Activated CD4-positive, alpha-beta T cell treated with anti-CD3 and anti-CD28 coated beads for 48 hours (primary cell): ENCODE data around the gene PARPBP.
"Not testable (repeated sequence)": the region's sequence is repeated elsewhere in the genome, so short reads cannot be mapped to it uniquely, and the experiment has no call there.

Source experiments
- DNase-seq: peaks from one replicate; pipeline ENCODE4 v3.0.0-alpha.2; 2020

PARPBP gene

DNA sequence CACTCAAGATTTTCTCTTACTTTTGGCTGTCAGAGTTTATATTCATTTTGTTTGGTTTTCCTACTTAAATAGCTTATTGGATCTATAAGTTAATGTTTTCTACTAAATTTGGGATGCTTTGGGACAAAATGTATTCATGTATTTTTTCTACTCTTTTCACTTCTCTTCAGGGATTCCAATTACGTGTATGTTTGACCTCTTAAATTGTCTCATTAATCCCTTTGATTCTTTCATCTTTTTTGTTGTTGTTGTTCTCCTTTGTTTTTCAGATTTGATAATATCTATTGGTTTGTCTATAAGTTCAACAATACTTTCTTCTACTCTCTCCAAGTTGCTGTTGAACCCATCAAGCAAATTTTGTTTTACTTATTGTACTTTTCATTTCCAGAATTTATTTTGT lies 43.4 kb downstream of the PARPBP start:
- DNase-seq: no peak

DNA sequence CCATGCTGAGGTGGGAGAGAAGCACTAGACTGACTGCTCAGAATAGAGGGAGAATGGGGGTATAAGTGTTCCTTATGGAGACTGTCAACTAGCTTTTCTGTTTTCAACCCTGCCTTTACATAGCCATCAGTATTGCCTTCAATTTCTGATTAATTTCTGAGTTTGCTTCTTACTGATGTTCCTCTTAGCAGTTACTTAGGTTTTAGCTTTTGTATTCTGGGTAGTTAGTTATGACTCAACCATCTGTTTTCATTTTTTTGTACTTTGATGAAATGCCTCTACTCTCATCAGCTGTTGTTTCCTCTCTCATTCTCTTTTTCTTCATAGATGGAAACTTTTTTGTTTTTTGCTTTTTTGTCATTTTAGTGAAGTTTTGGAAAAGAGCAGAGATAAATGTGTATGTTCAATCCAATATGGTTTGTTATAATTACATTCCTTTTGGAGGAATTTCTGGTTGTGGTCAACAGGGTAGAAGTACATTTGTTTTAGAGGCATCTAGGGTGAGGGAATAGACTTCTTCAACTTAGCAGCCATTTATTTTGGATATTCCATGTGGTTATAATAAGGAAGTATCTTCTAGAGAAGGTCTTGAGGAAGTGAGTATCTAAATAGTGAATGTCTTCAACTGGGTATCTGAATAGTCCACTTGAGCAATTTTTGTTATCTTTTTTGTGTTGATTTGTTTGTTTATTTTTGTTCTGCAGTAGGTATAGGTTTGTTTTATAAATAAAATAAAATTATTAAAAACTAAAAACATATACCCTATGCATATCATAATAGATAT lies 48.0 kb downstream of the PARPBP start:
- no peak for DNase-seq

DNA sequence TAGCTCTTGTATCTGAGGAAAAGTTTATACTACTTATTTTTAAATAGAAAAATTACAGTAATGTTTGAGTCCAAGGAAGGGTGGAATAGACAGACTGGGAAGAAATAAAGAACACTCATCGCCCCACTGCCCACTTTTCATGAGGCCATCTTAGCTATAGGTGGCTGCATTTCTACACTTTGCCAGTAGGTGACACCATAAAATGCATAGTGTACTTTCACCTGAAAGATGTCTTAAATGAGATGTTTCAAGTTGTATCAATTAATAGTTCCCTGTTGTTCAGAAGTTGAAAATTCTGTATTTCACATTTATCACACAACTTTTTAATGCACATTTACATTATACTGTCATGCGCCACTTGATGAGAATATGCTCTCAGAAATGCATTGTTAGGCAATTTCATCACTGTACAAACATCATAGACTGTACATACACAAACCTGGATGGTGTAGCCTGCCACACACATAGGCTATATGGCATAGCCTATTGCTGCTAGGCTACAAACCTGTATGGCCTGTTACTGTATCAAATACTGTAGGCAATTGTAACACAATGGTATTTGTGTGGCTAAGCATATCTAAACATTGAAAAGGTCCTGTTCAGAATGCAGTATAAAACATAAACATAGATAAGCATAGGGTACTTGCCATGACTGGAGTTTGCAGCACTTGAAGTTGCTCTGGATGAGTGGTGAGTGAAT lies 50.1 kb downstream of the PARPBP start:
- DNase-seq: peak; percentile 5

DNA sequence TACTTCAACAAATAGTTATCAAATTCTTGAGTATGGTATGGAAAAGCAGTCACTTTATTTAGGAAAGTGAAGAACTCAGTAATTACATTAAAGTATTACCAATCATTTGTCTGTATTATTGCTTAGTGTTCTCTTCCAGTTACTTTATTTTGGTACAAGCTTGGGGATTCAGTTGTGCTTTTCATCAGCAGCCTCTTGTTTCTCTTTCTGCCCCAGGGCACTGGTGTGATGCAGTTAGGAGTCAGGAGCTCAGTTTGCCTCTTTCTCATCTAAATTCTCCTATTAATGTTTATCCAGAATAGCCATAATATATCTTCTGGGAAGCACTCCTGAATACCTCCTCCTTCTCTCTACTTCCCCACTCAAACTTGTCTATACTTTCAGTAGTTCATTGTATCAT lies 52.0 kb downstream of the PARPBP start:
- DNase-seq: no peak

DNA sequence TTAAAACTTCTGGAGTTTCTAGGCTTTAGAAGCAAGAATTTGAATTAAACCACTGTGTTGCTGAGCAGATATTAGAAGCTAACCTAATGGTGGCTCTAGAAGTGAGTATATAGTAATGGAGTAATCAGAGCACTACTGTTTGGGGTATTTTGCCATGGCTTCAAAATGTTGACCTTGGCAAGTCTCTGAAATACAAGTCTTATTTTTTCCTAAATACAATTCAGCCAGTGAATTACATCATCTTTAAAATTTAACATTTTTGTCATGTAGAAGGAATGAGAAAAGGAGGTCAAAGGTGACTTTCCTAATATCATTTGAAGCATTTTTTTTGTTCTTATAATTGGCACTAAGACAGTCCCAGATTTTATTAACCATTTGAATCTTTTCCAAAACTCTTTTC lies 52.5 kb downstream of the PARPBP start:
- no peak for DNase-seq

DNA sequence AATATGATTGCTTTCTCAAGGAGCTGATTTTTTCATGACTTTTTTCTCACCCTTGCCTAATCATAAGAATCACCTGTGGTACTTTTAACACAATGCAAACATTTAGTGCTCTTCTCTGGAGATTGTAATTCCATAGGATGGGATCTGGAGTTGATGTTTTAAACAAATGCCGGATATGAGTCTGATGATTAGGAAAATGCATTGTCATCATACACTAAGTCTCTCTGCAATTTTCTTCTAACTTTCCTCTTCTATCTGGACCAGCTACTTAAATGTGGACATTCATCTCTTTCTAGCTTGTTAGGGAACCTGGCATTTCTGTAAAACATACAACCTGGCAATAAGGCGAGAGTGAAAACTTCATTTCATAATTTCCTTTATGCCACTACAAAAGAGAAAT lies 54.1 kb downstream of the PARPBP start:
- no peak for DNase-seq

DNA sequence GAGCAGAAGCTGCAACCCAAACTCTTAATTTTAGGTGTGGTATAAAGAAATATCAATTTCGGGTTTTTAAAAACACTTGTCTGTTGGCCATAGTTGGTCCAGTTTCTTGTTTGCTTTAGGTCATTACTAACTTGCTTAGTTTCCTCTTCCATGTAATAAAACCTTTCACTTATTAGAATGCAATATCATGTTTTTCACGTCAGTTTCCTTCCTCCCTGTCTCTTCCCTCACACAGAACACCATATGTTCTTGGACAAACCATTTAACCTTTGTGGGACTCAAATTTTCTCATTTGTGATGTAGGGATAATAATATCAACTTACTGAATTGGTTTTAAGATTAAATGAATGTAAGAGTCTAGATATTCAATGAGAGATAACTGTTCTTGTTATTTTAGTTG lies 54.8 kb downstream of the PARPBP start:
- DNase-seq: no peak

DNA sequence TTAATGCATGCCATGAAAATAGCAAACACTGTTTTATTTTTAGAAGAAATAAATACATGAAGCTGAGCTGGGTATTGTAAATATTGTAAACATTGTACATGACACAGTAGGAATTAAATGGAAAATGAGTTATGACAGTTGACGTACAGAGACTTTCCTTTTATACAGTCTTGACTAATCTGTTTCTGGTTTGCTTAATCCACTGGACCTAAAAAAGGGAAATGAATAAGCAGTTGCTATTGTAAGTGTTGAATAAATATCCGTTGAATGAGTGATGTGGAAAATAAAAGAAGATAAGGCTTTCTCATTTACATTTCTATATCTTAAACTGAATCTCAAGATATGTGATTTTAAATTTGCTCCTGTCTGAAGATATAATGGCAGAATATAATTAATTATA lies 62.7 kb downstream of the PARPBP start:
- no peak for DNase-seq

DNA sequence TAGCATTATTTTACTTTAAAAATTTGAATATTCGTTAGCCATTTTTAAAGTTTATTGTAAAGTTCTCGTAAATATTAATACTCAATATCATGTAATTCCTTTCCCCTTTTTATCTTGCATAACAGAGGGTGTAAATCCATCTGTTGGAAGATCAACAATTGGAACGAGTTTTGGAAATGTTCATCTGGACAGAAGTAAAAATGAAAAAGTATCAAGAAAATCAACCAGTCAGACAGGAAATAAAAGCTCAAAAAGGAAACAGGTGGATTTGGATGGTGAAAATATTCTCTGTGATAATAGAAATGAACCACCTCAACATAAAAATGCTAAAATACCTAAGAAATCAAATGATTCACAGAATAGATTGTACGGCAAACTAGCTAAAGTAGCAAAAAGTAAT lies 75.8 kb downstream of the PARPBP start:
- DNase-seq: no peak

DNA sequence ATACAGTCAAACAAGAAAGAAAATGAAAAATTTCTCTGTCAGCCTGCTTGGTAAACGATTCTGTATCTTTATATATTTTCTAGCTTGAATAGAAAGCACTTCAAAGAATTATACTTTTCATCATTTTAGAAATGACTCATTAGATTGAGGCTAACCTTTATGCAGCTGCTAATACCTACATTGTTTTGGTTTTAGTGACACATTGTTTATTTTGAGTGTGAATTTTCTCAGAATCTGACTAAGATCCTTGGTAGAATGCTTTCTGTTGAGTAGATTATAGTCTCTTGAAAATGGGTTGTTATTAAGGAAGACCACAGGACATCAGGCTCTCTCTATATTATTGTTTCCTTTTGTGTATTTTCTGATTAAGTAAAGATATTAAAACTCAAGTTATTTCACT lies 77.8 kb downstream of the PARPBP start, which contains the start of gene PMCH:
Gene PMCH, minus strand, starts transcription at position 45 of the 400 bp plus-strand sequence. CDS start 63 bp downstream, outside the sequence.
- DNase-seq: no peak

DNA sequence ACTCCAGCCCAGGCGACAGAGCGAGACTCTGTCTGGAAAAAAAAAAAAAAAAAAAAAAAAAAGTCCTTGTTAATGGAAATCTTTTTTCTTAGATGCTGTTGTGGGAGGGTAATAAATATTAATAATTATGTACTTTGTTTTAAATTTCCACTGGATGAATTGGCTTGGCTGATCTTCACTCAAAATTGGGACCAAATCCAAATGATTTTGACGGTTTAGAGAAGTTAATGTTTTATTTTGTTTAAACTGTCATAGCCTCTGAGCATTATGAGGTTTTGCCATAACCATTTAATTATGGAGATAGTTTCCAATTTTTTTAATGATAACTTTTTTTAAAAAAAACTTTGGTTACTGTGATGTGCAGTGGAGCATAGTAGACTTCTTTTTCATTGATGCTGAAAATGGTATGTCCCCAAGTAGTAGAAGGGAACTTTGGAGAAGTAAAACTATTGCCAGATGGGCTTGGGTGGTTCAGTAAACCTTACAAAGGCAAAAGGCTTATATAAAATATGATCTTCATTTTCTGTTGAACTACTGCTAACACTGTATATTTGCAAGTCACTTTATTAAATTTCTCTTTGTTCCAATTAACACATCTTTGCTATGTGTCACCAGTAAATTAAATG lies 81.6 kb downstream of the PARPBP start:
- DNase-seq: no peak

DNA sequence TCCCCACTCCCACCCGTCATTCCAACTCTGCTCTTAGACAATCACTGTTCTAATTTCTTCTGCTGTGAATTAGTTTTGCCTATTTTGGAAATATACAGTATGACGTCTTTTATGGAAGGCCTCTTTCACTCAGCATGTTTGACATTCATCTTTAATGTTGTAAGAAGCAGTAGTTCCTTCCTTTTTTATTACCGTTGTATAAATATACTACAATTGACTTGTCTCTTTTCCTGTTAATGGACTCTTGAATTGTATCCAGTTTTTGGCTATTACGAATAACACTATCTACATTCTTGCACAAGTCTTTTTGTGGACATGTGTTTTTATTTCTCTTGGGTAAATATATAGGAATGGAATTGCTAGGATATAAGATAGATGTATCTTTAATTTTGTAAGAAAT lies 82.6 kb downstream of the PARPBP start:
- no peak for DNase-seq

DNA sequence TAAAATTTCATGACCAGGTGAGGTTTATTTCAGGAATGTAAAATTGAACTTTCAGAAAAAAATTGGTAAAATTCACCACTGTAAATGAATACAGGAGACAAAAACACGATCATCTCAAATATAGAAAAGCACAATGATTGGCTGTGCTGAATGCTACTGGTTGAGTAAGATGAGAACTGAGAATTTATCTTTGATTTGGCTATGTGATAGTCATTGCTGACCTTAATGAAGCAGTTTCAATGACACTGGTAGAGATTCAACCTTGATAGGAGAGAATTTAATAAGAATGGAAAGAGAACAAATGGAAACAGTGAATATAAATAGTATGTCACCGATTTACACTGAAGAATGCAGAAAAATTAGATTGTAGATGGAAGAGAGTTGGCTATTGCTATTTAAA lies 84.0 kb downstream of the PARPBP start:
- DNase-seq: no peak

DNA sequence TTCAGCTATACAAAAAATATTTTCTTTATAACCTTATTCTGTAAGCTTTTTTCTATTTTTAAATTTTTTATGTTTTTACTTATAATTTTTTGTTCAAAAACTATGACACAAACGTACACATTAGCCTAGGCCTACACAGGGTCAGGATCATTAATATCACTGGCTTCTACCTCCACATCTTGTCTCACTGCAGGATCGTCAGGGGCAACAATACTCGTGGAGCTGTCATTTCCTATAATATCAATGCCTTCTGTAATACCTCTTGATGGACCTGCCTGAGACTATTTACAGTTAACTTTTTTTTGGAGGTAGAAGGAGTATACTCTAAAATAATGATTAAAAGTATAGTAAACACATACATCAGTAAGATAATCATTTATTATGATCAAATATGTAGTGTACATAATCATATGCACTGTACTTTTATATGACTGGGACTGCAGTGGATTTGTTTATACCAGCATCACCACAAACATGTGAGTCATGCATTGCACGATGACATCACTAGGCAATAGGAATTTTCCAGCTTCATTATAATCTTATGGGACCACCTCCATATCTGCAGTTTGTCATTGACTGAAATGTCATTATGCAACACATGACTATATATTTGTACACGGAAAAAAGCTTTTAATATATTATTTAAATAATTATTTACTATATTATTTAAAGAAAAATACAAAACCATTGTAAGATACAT lies 96.2 kb downstream of the PARPBP start:
- DNase-seq: no peak

DNA sequence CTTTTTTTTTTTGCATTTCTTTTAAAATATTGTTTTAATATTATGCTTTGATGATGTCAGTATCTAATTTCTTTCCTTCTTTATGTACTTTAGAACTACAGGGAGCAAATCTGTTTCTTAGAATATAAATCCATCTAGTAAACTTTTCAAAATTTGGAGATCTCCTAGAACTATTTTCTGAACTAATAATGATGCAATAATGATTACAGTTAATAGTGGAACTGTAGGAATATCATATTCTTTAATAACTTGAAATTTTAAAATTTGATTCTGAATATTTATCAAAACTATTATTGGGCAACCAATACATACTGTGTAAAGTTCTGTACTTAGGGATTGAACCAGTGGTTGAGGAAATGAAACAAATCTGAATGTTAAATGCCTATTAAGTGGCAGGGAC lies 100.8 kb downstream of the PARPBP start:
- no peak for DNase-seq

DNA sequence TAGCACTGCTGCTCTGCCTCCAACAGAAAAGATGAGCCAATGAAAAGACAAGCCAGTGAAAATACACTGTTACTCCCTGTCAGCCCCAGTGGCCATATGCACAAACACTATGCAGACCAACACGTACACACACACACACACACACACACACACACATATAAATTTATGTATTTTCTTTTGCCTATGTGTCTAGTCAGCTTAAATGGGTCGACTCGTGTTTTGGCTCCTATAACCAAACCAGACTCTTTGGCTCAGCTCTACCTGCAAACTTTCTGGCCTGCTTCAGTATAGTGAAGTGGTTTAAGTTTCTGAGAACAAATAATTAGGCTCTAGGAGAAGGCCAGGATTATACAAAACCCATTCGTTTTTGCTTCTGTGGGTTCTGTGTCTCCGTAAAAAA lies 108.0 kb downstream of the PARPBP start:
- DNase-seq: no peak

DNA sequence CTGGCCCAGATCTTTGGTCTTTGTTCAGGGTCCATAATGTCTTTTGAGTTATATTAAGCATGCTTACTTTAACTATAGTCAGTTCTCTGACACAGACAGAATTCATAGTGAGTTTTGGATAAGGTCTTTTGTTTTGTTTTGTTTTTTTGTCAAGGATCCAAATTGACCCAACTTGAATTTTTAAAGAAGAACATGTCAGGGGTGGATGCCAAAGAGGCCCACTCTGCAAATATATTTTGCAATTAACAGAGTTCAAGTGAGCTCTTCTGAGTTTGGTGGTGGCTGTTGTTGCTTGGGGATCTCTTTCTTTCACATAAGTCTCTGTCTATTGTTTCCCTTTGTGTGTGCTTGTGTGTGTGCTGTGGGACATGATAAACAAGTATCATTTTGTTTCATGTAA lies 112.1 kb downstream of the PARPBP start:
- DNase-seq: no peak

DNA sequence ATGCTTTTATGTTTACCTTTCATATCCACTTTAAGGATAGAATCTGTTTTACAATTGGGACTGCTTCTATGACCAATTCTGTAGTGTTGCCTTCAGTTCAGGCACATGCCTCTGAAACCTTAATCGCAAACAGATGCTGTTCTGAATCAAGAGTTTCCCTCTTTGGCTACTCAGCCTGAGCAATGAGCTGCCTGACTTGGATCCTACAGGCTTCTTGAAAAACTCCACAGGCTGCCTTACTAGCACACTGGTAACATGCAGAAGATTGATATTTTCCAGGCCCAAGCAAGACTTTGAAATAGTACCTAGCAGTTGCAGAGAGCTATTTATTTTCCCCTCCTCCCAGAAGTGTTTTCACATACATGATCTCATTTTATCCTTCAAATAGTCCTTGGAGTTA lies 112.5 kb downstream of the PARPBP start:
- no peak for DNase-seq

DNA sequence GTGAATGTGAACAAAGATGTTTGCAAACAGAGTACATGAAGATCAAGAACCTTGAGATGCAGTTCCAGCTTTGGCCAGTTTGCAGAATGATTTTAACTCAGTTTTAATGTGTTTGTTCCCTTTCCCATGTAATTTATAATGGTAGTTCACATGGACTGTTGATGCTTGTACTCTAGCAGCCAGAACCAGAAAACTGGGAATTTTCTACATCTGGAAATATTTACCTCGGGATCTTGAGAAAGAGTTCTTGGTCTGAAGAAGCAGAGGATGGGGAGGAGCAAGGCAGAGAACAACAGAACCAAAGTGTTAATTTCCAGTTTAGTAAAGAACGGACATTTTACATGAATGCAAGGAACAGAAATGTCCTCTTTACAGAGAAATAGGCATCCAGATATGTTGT lies 114.6 kb downstream of the PARPBP start:
- no peak for DNase-seq

DNA sequence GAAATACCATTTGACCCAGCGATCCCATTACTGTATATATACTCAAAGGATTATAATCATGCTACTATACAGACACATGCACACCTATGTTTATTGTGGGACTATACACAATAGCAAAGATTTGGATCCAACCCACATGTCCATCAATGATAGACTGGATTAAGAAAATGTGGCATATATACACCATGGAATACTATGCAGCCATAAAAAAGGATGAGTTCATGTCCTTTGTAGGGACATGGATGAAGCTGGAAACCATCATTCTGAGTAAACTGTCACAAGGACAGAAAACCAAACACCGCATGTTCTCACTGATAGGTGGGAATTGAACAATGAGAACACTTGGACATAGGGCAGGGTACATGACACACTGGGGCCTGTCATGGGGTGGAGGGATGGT lies 120.9 kb downstream of the PARPBP start:
- not testable (repeated sequence) for DNase-seq
